Natural killer cell treated with Interleukin-12 subunit alpha and Interleukin-12 subunit beta and Interleukin-15 and Interleukin-18, amount 100 ng/mL, for 72 hours (primary cell): Measurements from ENCODE around the gene SNTG2. TPM values are rescaled to one million over a fixed set of nuclear protein-coding genes. Genes with fewer than 3 reads are reported as not detected.
"Not testable (repeated sequence)": the region's sequence is repeated elsewhere in the genome, so short reads cannot be mapped to it uniquely, and the experiment has no call there.

Experiments used
- ATAC-seq, 2 donors: fragments of 150-1000 bp; cut with Tn5 transposase in 1 of 2; sonication (Bioruptor Pico), chemical (Tn5 transposase) in 1 of 2; 2 replicates each; pipeline ENCODE4 v1.10.0; 2021
- DNase-seq: peaks from one replicate; pipeline ENCODE4 v3.0.0; 2022; ENCODE audit warnings: low spot score
- H3K27ac Mint-ChIP-seq, 2 donors: 1 replicate in 1 of 2; 2 replicates in 1 of 2; pipeline ENCODE4 v1.8.0; 2022; ENCODE audit warnings: mixed read lengths in 2 of 2, mild to moderate bottlenecking in 1 of 2, moderate library complexity in 1 of 2
- H3K27me3 Mint-ChIP-seq, 2 donors: 1 replicate in 1 of 2; 2 replicates in 1 of 2; pipeline ENCODE4 v1.8.0; 2022; ENCODE audit warnings: mixed read lengths in 2 of 2
- H3K36me3 Mint-ChIP-seq: one replicate; pipeline ENCODE4 v1.8.0; 2022; ENCODE audit warnings: mixed read lengths
- H3K4me1 Mint-ChIP-seq, 2 donors: 1 replicate in 1 of 2; 2 replicates in 1 of 2; pipeline ENCODE4 v1.8.0; 2022; ENCODE audit warnings: low read depth in 2 of 2, mixed read lengths in 2 of 2, mild to moderate bottlenecking in 1 of 2
- H3K4me3 Mint-ChIP-seq: one replicate; pipeline ENCODE4 v1.8.0; 2022; ENCODE audit warnings: mixed read lengths
- H3K9me3 Mint-ChIP-seq: 2 replicates; pipeline ENCODE4 v1.8.0; 2022; ENCODE audit warnings: mixed read lengths
- total RNA-seq, 2 donors: library from RNA; stranded (reverse); gene quantifications; one replicate each; pipeline ENCODE4 v1.2.3, GENCODE V29; 2022

SNTG2 gene
- total RNA-seq, 2 donors from 2014 or later = 0.31 TPM; not detected in 1

GRCh38 chr2:1071650-1072049 is 121.0 kb downstream of the SNTG2 start:
- no peak for DNase-seq
- H3K27ac Mint-ChIP-seq = no peak overlapping the region
- H3K4me1 Mint-ChIP-seq = no peaks in the 10 kb centered on the region
- no peak for ATAC-seq
- peaks cover 13 to 24% of the 10 kb centered on the region in 2 donors for H3K27me3 Mint-ChIP-seq
- H3K9me3 Mint-ChIP-seq = no peaks in the 10 kb centered on the region
- no peaks in the 10 kb centered on the region for H3K36me3 Mint-ChIP-seq
- H3K4me3 Mint-ChIP-seq = no peak overlapping the region

GRCh38 chr2:1072250-1072649 is 121.6 kb downstream of the SNTG2 start:
- no peak overlapping the region for H3K27ac Mint-ChIP-seq
- DNase-seq (no peak), ATAC-seq (no peak)
- no peaks in the 10 kb centered on the region for H3K9me3 Mint-ChIP-seq
- H3K27me3 Mint-ChIP-seq = peaks cover 10 to 22% of the 10 kb centered on the region in 2 donors
- no peaks in the 10 kb centered on the region for H3K36me3 Mint-ChIP-seq
- H3K4me3 Mint-ChIP-seq = no peak overlapping the region
- no peaks in the 10 kb centered on the region for H3K4me1 Mint-ChIP-seq

GRCh38 chr2:1077911-1078310 is 127.3 kb downstream of the SNTG2 start:
- Mint-ChIP-seq H3K36me3 (no peaks in the 10 kb centered on the region), H3K4me3 (no peak overlapping the region), H3K27me3 (peaks cover 14 to 31% of the 10 kb centered on the region in 2 donors), H3K4me1 (no peaks in the 10 kb centered on the region), H3K27ac (no peak overlapping the region), H3K9me3 (no peaks in the 10 kb centered on the region)
- ATAC-seq (no peak), DNase-seq (no peak)

- no peaks in the 10 kb centered on the region for H3K9me3 Mint-ChIP-seq
- H3K27ac Mint-ChIP-seq = no peak overlapping the region
- peaks cover 14 to 30% of the 10 kb centered on the region in 2 donors for H3K27me3 Mint-ChIP-seq
- no peak for ATAC-seq
- no peaks in the 10 kb centered on the region for H3K4me1 Mint-ChIP-seq
- no peaks in the 10 kb centered on the region for H3K36me3 Mint-ChIP-seq
- H3K4me3 Mint-ChIP-seq = no peak overlapping the region
- DNase-seq = no peak
These were observed 127.7 kb downstream of the SNTG2 start for GRCh38 chr2:1078326-1078725.

- Mint-ChIP-seq H3K4me3 (no peak overlapping the region), H3K27me3 (peaks cover 14 to 30% of the 10 kb centered on the region in 2 donors), H3K27ac (no peak overlapping the region), H3K9me3 (no peaks in the 10 kb centered on the region), H3K36me3 (no peaks in the 10 kb centered on the region), H3K4me1 (no peaks in the 10 kb centered on the region)
- no peak for DNase-seq
- peak; percentile 33 to 34 for ATAC-seq
These were observed 129.5 kb downstream of the SNTG2 start for GRCh38 chr2:1079873-1080799.

- Mint-ChIP-seq H3K36me3 (no peaks in the 10 kb centered on the region), H3K27me3 (peaks cover 12 to 18% of the 10 kb centered on the region in 2 donors), H3K4me3 (no peak overlapping the region), H3K9me3 (no peaks in the 10 kb centered on the region), H3K4me1 (no peaks in the 10 kb centered on the region), H3K27ac (no peak overlapping the region)
- DNase-seq = no peak
- peak in 1 of 2 donors; percentile 4 for ATAC-seq
These were observed 131.0 kb downstream of the SNTG2 start for GRCh38 chr2:1081451-1082225.

GRCh38 chr2:1082456-1083205 is 132.0 kb downstream of the SNTG2 start:
- Mint-ChIP-seq H3K36me3 (no peaks in the 10 kb centered on the region), H3K4me3 (no peak overlapping the region), H3K27ac (no peak overlapping the region), H3K9me3 (no peaks in the 10 kb centered on the region), H3K4me1 (no peaks in the 10 kb centered on the region), H3K27me3 (peaks cover 11 to 12% of the 10 kb centered on the region in 2 donors)
- DNase-seq (no peak), ATAC-seq (no peak)

GRCh38 chr2:1088192-1088860 is 137.7 kb downstream of the SNTG2 start:
- no peak overlapping the region for H3K4me3 Mint-ChIP-seq
- DNase-seq (no peak), ATAC-seq (no peak)
- peaks cover 5 to 10% of the 10 kb centered on the region in 2 donors for H3K27me3 Mint-ChIP-seq
- no peaks in the 10 kb centered on the region for H3K9me3 Mint-ChIP-seq
- H3K4me1 Mint-ChIP-seq = no peaks in the 10 kb centered on the region
- H3K36me3 Mint-ChIP-seq = no peaks in the 10 kb centered on the region
- no peak overlapping the region for H3K27ac Mint-ChIP-seq

GRCh38 chr2:1088940-1089339 is 138.3 kb downstream of the SNTG2 start:
- Mint-ChIP-seq H3K4me3 (no peak overlapping the region), H3K9me3 (no peaks in the 10 kb centered on the region), H3K4me1 (no peaks in the 10 kb centered on the region), H3K36me3 (no peaks in the 10 kb centered on the region), H3K27me3 (peaks cover 5 to 10% of the 10 kb centered on the region in 2 donors), H3K27ac (no peak overlapping the region)
- DNase-seq (no peak), ATAC-seq (no peak)

GRCh38 chr2:1091895-1092585 is 141.4 kb downstream of the SNTG2 start:
- Mint-ChIP-seq H3K9me3 (no peaks in the 10 kb centered on the region), H3K27ac (no peak overlapping the region), H3K4me1 (no peaks in the 10 kb centered on the region), H3K36me3 (no peaks in the 10 kb centered on the region), H3K4me3 (no peak overlapping the region), H3K27me3 (peaks cover 5 to 7% of the 10 kb centered on the region in 2 donors)
- ATAC-seq (no peak), DNase-seq (no peak)

- H3K4me1 Mint-ChIP-seq, H3K36me3 Mint-ChIP-seq, H3K27me3 Mint-ChIP-seq, DNase-seq, H3K9me3 Mint-ChIP-seq, H3K4me3 Mint-ChIP-seq, ATAC-seq, H3K27ac Mint-ChIP-seq: not testable (repeated sequence)
These were observed 143.0 kb downstream of the SNTG2 start for GRCh38 chr2:1093668-1094067.

- Mint-ChIP-seq H3K36me3 (no peaks in the 10 kb centered on the region), H3K27me3 (peaks cover 3 to 5% of the 10 kb centered on the region in 2 donors), H3K9me3 (no peaks in the 10 kb centered on the region), H3K4me1 (no peaks in the 10 kb centered on the region), H3K27ac (no peak overlapping the region), H3K4me3 (no peak overlapping the region)
- DNase-seq = no peak
- no peak for ATAC-seq
These were observed 146.5 kb downstream of the SNTG2 start for GRCh38 chr2:1097101-1097500.

- peak in 1 of 2 donors; percentile 60 for ATAC-seq
- no peaks in the 10 kb centered on the region for H3K36me3 Mint-ChIP-seq
- DNase-seq = no peak
These were observed 148.8 kb downstream of the SNTG2 start for GRCh38 chr2:1099418-1099817.

More at GRCh38 chr2:1099418-1099817, 148.8 kb downstream of the SNTG2 start:
- no peak overlapping the region for H3K27ac Mint-ChIP-seq
- H3K9me3 Mint-ChIP-seq = no peaks in the 10 kb centered on the region
- no peak overlapping the region for H3K4me3 Mint-ChIP-seq
- H3K4me1 Mint-ChIP-seq = no peaks in the 10 kb centered on the region
- H3K27me3 Mint-ChIP-seq = peaks cover 6 to 16% of the 10 kb centered on the region in 2 donors
